ENCODE measurements around the gene LINS1. TPM values are rescaled to one million over a fixed set of nuclear protein-coding genes. Genes with fewer than 3 reads are reported as not detected.

LINS1 gene
- total and polyA plus RNA-seq, 2 donors (not counting 1 experiment from before 2014, with no cell fraction given): 14.3 to 46.4 TPM

- Histone ChIP-seq H3K9me3 (ENCODE audit: control extremely low read depth in 1 of 3, control insufficient read depth in 2 of 3, insufficient read depth in 1 of 3, low read length in 2 of 3) (no peaks in the 10 kb centered on the region), H3K4me2 (replicated peaks; ENCODE audit: low read depth, low read length, poor library complexity, severe bottlenecking) (no peak overlapping the region), H3K4me3 (ENCODE audit: control extremely low read depth in 1 of 5, extremely low read depth in 1 of 5, insufficient read depth in 1 of 5, low read depth in 2 of 5, low read length in 4 of 5) (no peak overlapping the region), H3K27me3 (replicated peaks in 1 of 4; ENCODE audit: control extremely low read depth in 1 of 4, control insufficient read depth in 3 of 4, insufficient read depth in 4 of 4, low read length in 3 of 4) (no peaks in the 10 kb centered on the region), H3K36me3 (replicated peaks in 1 of 2; ENCODE audit: control extremely low read depth in 1 of 2, control insufficient read depth in 1 of 2, extremely low read depth in 1 of 2, insufficient read depth in 2 of 2, low read length in 1 of 2) (no peaks in the 10 kb centered on the region), H3K9ac (ENCODE audit: low read length) (no peak overlapping the region), H4K20me1 (ENCODE audit: control insufficient read depth, insufficient read depth, low read length, poor library complexity, severe bottlenecking) (no peaks in the 10 kb centered on the region), H3K79me2 (ENCODE audit: control insufficient read depth, insufficient read depth, low read length) (no peaks in the 10 kb centered on the region), H3K4me1 (ENCODE audit: control insufficient read depth in 2 of 2, insufficient read depth in 2 of 2, low read length in 2 of 2) (peaks cover 5% of the 10 kb centered on the region in 2 donors), H2AFZ (ENCODE audit: insufficient read depth, low read depth, low read length, poor library complexity, severe bottlenecking) (no peak overlapping the region), H3K27ac (ENCODE audit: low read length in 2 of 2) (no peak overlapping the region)
- Mint-ChIP-seq H3K27me3 (peaks cover 16% of the 10 kb centered on the region), H3K4me3 (no peak overlapping the region), H3K9me3 (ENCODE audit: insufficient read depth) (no peaks in the 10 kb centered on the region), H3K27ac (no peak overlapping the region), H3K4me1 (peaks cover 8% of the 10 kb centered on the region)
- no CpG with 5 or more reads among the region's 1 CpG for WGBS (ENCODE audit: insufficient coverage)
- TF ChIP-seq EZH2 (IDR thresholded peaks at IDR 0.05; ENCODE audit: borderline replicate concordance, insufficient read depth, low read depth, low read length, poor library complexity, severe bottlenecking) (no peak), CTCF (IDR thresholded peaks at IDR 0.05) (no peak)
- CTCF ChIA-PET: no interaction called here
- DNase-seq: no peak
- ATAC-seq (ENCODE audit: low read depth): no peak
- POLR2A ChIA-PET: no interaction called here
- intact Hi-C loops (cut with micrococcal nuclease): no loop called here
Observed at GRCh38 chr15:100525436-100525835, 76.5 kb downstream of the LINS1 start.

GRCh38 chr15:100524326-100524725 lies 77.7 kb downstream of the LINS1 start:
- H2AFZ ChIP-seq (ENCODE audit: insufficient read depth, low read depth, low read length, poor library complexity, severe bottlenecking): no peak overlapping the region
- H3K4me1 ChIP-seq (ENCODE audit: control insufficient read depth in 2 of 2, insufficient read depth in 2 of 2, low read length in 2 of 2): peaks cover 11 to 12% of the 10 kb centered on the region in 2 donors
- CTCF ChIA-PET: interaction anchor here (0.6 kb wide), 1 partner anchor 752 kb away, joined by 3 read pairs; no protein-coding TSS in a partner anchor
- H3K4me3 Mint-ChIP-seq: no peak overlapping the region
- H3K4me2 ChIP-seq (replicated peaks; ENCODE audit: low read depth, low read length, poor library complexity, severe bottlenecking): no peak overlapping the region
- H3K9me3 ChIP-seq (ENCODE audit: control extremely low read depth in 1 of 3, control insufficient read depth in 2 of 3, insufficient read depth in 1 of 3, low read length in 2 of 3): no peaks in the 10 kb centered on the region
- no peak overlapping the region for H3K27ac Mint-ChIP-seq
- H3K27me3 ChIP-seq (replicated peaks in 1 of 4; ENCODE audit: control extremely low read depth in 1 of 4, control insufficient read depth in 3 of 4, insufficient read depth in 4 of 4, low read length in 3 of 4): no peaks in the 10 kb centered on the region
- WGBS (ENCODE audit: insufficient coverage): no CpG with 5 or more reads among the region's 2 CpGs
- no peaks in the 10 kb centered on the region for H3K79me2 ChIP-seq (ENCODE audit: control insufficient read depth, insufficient read depth, low read length)
- no peak overlapping the region for H3K27ac ChIP-seq (ENCODE audit: low read length in 2 of 2)
- no peak for ATAC-seq (ENCODE audit: low read depth)
- H3K9me3 Mint-ChIP-seq (ENCODE audit: insufficient read depth): no peaks in the 10 kb centered on the region
- DNase-seq: no peak
- no peaks in the 10 kb centered on the region for H4K20me1 ChIP-seq (ENCODE audit: control insufficient read depth, insufficient read depth, low read length, poor library complexity, severe bottlenecking)
- no peak overlapping the region for H3K4me3 ChIP-seq (ENCODE audit: control extremely low read depth in 1 of 5, extremely low read depth in 1 of 5, insufficient read depth in 1 of 5, low read depth in 2 of 5, low read length in 4 of 5)
- no peaks in the 10 kb centered on the region for H3K36me3 ChIP-seq (replicated peaks in 1 of 2; ENCODE audit: control extremely low read depth in 1 of 2, control insufficient read depth in 1 of 2, extremely low read depth in 1 of 2, insufficient read depth in 2 of 2, low read length in 1 of 2)
- TF ChIP-seq EZH2 (IDR thresholded peaks at IDR 0.05; ENCODE audit: borderline replicate concordance, insufficient read depth, low read depth, low read length, poor library complexity, severe bottlenecking): no peak
- no peak for TF ChIP-seq CTCF (IDR thresholded peaks at IDR 0.05)
- no peak overlapping the region for H3K9ac ChIP-seq (ENCODE audit: low read length)
- H3K4me1 Mint-ChIP-seq: peaks cover 11% of the 10 kb centered on the region
- peaks cover 14% of the 10 kb centered on the region for H3K27me3 Mint-ChIP-seq
- POLR2A ChIA-PET: no interaction called here
- intact Hi-C loops (cut with micrococcal nuclease): no loop called here
